DND-41 (cell line): ENCODE data around the gene EAF2.
"Not testable (repeated sequence)": the region's sequence is repeated elsewhere in the genome, so short reads cannot be mapped to it uniquely, and the experiment has no call there.

Experiments
- ATAC-seq: fragments of 200-7000 bp; cut with Tn5 transposase; 3 replicates; pipeline ENCODE4 v1.9.1; 2021; ENCODE audit warnings: low read depth; ENCODE audit not compliant: insufficient read depth
- DNase-seq: peaks from one replicate; pipeline ENCODE4 v3.0.0-alpha.2; 2020
- H2AFZ ChIP-seq: 2 replicates; pipeline ENCODE4 v1.6.0; 2012; ENCODE audit warnings: low read depth, low read length
- H3K27ac ChIP-seq: 2 replicates; pipeline ENCODE4 v1.5.1; 2012; ENCODE audit warnings: low read length, inconsistent platforms
- H3K27me3 ChIP-seq: fragments of 200-600 bp; sonication (generic); 2 replicates; pipeline ENCODE4 v1.6.0; 2012; ENCODE audit warnings: low read length, mild to moderate bottlenecking, inconsistent platforms; ENCODE audit not compliant: insufficient read depth, poor library complexity
- H3K36me3 ChIP-seq: 2 replicates; pipeline ENCODE4 v1.5.1; 2012; ENCODE audit warnings: low read length, inconsistent platforms; ENCODE audit not compliant: insufficient read depth
- H3K4me1 ChIP-seq: 2 replicates; pipeline ENCODE4 v1.5.1; 2012; ENCODE audit warnings: mild to moderate bottlenecking, low read length; ENCODE audit not compliant: insufficient read depth
- H3K4me2 ChIP-seq: 2 replicates; pipeline ENCODE4 v1.6.0; 2012; ENCODE audit warnings: mild to moderate bottlenecking, moderate library complexity, low read length, inconsistent platforms; ENCODE audit not compliant: insufficient read depth
- H3K4me3 ChIP-seq, 2 experiments: fragments of 200-600 bp in 1 of 2; shearing (Covaris generic) in 1 of 2; 2 replicates each; pipeline ENCODE4 v1.5.1; 2012 to 2016; ENCODE audit warnings: inconsistent platforms in 2 of 2, low read length in 2 of 2, mild to moderate bottlenecking in 2 of 2, low read depth in 1 of 2, moderate library complexity in 1 of 2
- H3K79me2 ChIP-seq: 2 replicates; pipeline ENCODE4 v1.6.0; 2012; ENCODE audit warnings: low read length, inconsistent platforms; ENCODE audit not compliant: insufficient read depth
- H3K9ac ChIP-seq: 2 replicates; pipeline ENCODE4 v1.6.0; 2012; ENCODE audit warnings: low read depth, mild to moderate bottlenecking, inconsistent platforms, low read length, moderate library complexity
- H3K9me3 ChIP-seq: 2 replicates; pipeline ENCODE4 v1.5.1; 2012; ENCODE audit warnings: low read length, moderate library complexity, mild to moderate bottlenecking, inconsistent platforms; ENCODE audit not compliant: insufficient read depth, severe bottlenecking
- H4K20me1 ChIP-seq: 2 replicates; pipeline ENCODE4 v1.6.0; 2012; ENCODE audit warnings: low read length; ENCODE audit not compliant: insufficient read depth
- CTCF ChIP-seq: IDR thresholded peaks from 2 replicates; pipeline ENCODE4 v1.5.1; 2012; ENCODE audit warnings: borderline replicate concordance, low read length, moderate library complexity, mild to moderate bottlenecking; ENCODE audit not compliant: poor library complexity, severe bottlenecking; ENCODE audit errors: extremely low read depth
- EZH2 ChIP-seq: IDR thresholded peaks from 3 replicates; pipeline ENCODE4 v1.6.1; 2012; ENCODE audit warnings: borderline replicate concordance, low read depth, mild to moderate bottlenecking, moderate library complexity, low read length, inconsistent platforms; ENCODE audit not compliant: severe bottlenecking

The EAF2 gene

GRCh38 chr3:121852256-121852655, 17.2 kb downstream of the EAF2 start:
- DNase-seq (no peak), ATAC-seq (no peak)
- TF ChIP-seq CTCF (no peak), EZH2 (no peak)
- Histone ChIP-seq H3K4me3 (no peak overlapping the region), H2AFZ (no peak overlapping the region), H3K9me3 (no peaks in the 10 kb centered on the region), H3K4me2 (no peak overlapping the region), H3K27me3 (no peaks in the 10 kb centered on the region), H4K20me1 (no peaks in the 10 kb centered on the region), H3K36me3 (no peaks in the 10 kb centered on the region), H3K4me1 (no peaks in the 10 kb centered on the region), H3K9ac (no peak overlapping the region), H3K79me2 (no peaks in the 10 kb centered on the region), H3K27ac (no peak overlapping the region)

GRCh38 chr3:121855555-121855954, 20.5 kb downstream of the EAF2 start:
- H4K20me1 ChIP-seq, result no peaks in the 10 kb centered on the region
- no peaks in the 10 kb centered on the region for H3K79me2 ChIP-seq
- TF ChIP-seq CTCF (peak; percentile 52), EZH2 (no peak)
- H3K36me3 ChIP-seq, result no peaks in the 10 kb centered on the region
- H2AFZ ChIP-seq, result no peak overlapping the region
- no peak overlapping the region for H3K4me2 ChIP-seq
- DNase-seq, result no peak
- no peak overlapping the region for H3K27ac ChIP-seq
- H3K4me3 ChIP-seq, result no peak overlapping the region
- H3K9me3 ChIP-seq, result no peaks in the 10 kb centered on the region
- H3K27me3 ChIP-seq, result no peaks in the 10 kb centered on the region
- no peak overlapping the region for H3K9ac ChIP-seq
- ATAC-seq, result peak; percentile 48; the same call in 1 of the 3 replicates
- no peaks in the 10 kb centered on the region for H3K4me1 ChIP-seq

- not testable (repeated sequence) for H3K9me3 ChIP-seq, H3K4me3 ChIP-seq, H3K4me1 ChIP-seq, H3K79me2 ChIP-seq, H3K27ac ChIP-seq, H3K4me2 ChIP-seq, H3K36me3 ChIP-seq, DNase-seq, H2AFZ ChIP-seq, H3K9ac ChIP-seq, ATAC-seq, H4K20me1 ChIP-seq, H3K27me3 ChIP-seq
These were observed 22.8 kb downstream of the EAF2 start for GRCh38 chr3:121857778-121858177.

- not testable (repeated sequence) for H3K4me3 ChIP-seq, H2AFZ ChIP-seq, H3K4me2 ChIP-seq, H3K27ac ChIP-seq, H3K36me3 ChIP-seq, DNase-seq, H4K20me1 ChIP-seq, ATAC-seq, H3K79me2 ChIP-seq, H3K4me1 ChIP-seq, H3K27me3 ChIP-seq, H3K9ac ChIP-seq, H3K9me3 ChIP-seq
These were observed 28.2 kb downstream of the EAF2 start for GRCh38 chr3:121863247-121863646.
